A549 (cell line): ENCODE data around the gene CDH6.

Experiments
- CBX2 ChIP-seq: fragments of 200-600 bp; sonication (generic); IDR thresholded peaks from 2 replicates; pipeline ENCODE4 v1.6.1; 2016; ENCODE audit warnings: low read depth, mild to moderate bottlenecking, borderline replicate concordance
- EP300 ChIP-seq, 2 experiments: fragments of >200 bp; sonication (Bioruptor Twin); formaldehyde crosslinking; IDR thresholded peaks; 2 replicates in 1 of 2; 3 replicates in 1 of 2; pipeline ENCODE4 v1.6.1; 2016 to 2017
- ESRRA ChIP-seq: fragments of 150-350 bp; IDR thresholded peaks from 2 replicates; pipeline ENCODE4 v1.6.1; 2014; ENCODE audit warnings: mild to moderate bottlenecking, low read length, borderline replicate concordance
- RFX5 ChIP-seq: fragments of 450-650 bp; IDR thresholded peaks from 2 replicates; pipeline ENCODE4 v1.7.1; 2014; ENCODE audit warnings: antibody characterized with exemption, mild to moderate bottlenecking, moderate library complexity
- SREBF2 ChIP-seq: fragments of 450-650 bp; IDR thresholded peaks from 2 replicates; pipeline ENCODE4 v1.6.1; 2014; ENCODE audit warnings: mild to moderate bottlenecking, moderate library complexity
- USF2 ChIP-seq: fragments of 450-650 bp; IDR thresholded peaks from 2 replicates; pipeline ENCODE4 v1.6.1; 2014; ENCODE audit warnings: antibody characterized with exemption
- TF ChIP-seq, protein P1 (sequence below): fragments of >200 bp; sonication (Bioruptor Twin); formaldehyde crosslinking; IDR thresholded peaks from 3 replicates; pipeline ENCODE4 v1.5.1; 2016
- TF ChIP-seq, protein P2 (sequence below): IDR thresholded peaks from 2 replicates; pipeline ENCODE4 v1.6.1; 2012

DNA sequence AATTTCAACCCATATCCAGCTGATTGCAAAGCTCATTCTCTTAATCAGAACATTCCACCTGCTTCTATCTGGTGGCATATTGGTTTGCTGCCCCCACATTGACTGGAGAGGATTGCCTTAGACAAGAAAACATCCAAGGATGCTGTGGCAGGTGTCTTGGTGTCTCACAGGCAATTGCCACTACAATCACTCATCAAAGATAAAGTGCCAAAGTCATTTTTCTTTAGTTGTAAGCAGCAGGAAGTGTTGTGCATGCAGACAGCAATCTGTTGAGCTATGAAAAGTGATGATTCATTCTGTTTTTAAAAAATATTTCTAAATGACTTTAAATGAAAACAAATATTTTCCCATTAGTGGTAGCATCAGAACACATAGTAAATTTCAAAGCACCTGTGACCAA lies 53.9 kb downstream of the CDH6 start:
- TF ChIP-seq EP300 (IDR thresholded peaks at IDR 0.05), result no peak
- TF ChIP-seq, protein P1, sequence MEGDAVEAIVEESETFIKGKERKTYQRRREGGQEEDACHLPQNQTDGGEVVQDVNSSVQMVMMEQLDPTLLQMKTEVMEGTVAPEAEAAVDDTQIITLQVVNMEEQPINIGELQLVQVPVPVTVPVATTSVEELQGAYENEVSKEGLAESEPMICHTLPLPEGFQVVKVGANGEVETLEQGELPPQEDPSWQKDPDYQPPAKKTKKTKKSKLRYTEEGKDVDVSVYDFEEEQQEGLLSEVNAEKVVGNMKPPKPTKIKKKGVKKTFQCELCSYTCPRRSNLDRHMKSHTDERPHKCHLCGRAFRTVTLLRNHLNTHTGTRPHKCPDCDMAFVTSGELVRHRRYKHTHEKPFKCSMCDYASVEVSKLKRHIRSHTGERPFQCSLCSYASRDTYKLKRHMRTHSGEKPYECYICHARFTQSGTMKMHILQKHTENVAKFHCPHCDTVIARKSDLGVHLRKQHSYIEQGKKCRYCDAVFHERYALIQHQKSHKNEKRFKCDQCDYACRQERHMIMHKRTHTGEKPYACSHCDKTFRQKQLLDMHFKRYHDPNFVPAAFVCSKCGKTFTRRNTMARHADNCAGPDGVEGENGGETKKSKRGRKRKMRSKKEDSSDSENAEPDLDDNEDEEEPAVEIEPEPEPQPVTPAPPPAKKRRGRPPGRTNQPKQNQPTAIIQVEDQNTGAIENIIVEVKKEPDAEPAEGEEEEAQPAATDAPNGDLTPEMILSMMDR, result no peak
- no peak for TF ChIP-seq ESRRA
- no peak for TF ChIP-seq CBX2
- TF ChIP-seq SREBF2, result no peak
- TF ChIP-seq RFX5, result no peak
- TF ChIP-seq, protein P2, sequence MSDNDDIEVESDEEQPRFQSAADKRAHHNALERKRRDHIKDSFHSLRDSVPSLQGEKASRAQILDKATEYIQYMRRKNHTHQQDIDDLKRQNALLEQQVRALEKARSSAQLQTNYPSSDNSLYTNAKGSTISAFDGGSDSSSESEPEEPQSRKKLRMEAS, result no peak
- TF ChIP-seq USF2, result no peak
